ENCODE data around the gene DCTN5.
A peak's percentile ranks its signal among the peaks of the same experiment; 100 is the strongest.

DCTN5 gene

DNA sequence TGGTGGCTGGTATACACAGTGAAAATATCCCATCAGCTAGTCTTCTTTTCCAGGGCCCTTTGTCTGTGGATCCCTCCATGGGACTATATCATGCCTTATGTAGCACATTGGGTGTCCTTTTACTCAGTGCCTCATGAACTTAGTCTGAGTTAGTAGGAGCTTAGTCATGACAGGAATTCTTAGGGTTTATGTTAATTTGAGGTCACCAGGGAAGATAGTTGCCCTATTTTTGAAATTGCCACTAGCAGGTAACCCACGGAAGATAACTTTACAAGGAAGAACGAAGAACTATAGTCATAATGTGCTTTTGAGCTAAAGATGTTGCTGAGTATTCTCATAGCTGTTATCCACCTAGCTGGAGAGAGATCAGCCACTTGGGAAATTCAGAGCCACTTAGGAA is 22.7 kb downstream of the DCTN5 start:
- no peaks in the 10 kb centered on the region for H3K4me1 ChIP-seq (ENCODE audit: control insufficient read depth, insufficient read depth, low read length, unreplicated experiment)
- H3K36me3 ChIP-seq (ENCODE audit: insufficient read depth, low read length) = peaks cover 65% of the 10 kb centered on the region
- peaks cover 7% of the 10 kb centered on the region for H3K79me2 ChIP-seq (ENCODE audit: control insufficient read depth, insufficient read depth, low read length, unreplicated experiment)
- H3K4me3 ChIP-seq (ENCODE audit: low read depth, low read length) = no peak overlapping the region
- no peak overlapping the region for H2AFZ ChIP-seq (ENCODE audit: low read length, unreplicated experiment)
- H3K27me3 ChIP-seq (ENCODE audit: insufficient read depth, low read length) = no peaks in the 10 kb centered on the region
- no peak overlapping the region for H3K27ac ChIP-seq (ENCODE audit: low read depth, low read length)

GRCh38 chr16:23666571-23667354 is 25.5 kb downstream of the DCTN5 start:
- H3K4me3 ChIP-seq (ENCODE audit: low read depth, low read length) = no peak overlapping the region
- no peak overlapping the region for H2AFZ ChIP-seq (ENCODE audit: low read length, unreplicated experiment)
- no peaks in the 10 kb centered on the region for H3K27me3 ChIP-seq (ENCODE audit: insufficient read depth, low read length)
- peaks cover 12% of the 10 kb centered on the region for H3K79me2 ChIP-seq (ENCODE audit: control insufficient read depth, insufficient read depth, low read length, unreplicated experiment)
- no peak overlapping the region for H3K27ac ChIP-seq (ENCODE audit: low read depth, low read length)
- H3K36me3 ChIP-seq (ENCODE audit: insufficient read depth, low read length) = peaks cover 52% of the 10 kb centered on the region
- peaks cover 13% of the 10 kb centered on the region for H3K4me1 ChIP-seq (ENCODE audit: control insufficient read depth, insufficient read depth, low read length, unreplicated experiment)

DNA sequence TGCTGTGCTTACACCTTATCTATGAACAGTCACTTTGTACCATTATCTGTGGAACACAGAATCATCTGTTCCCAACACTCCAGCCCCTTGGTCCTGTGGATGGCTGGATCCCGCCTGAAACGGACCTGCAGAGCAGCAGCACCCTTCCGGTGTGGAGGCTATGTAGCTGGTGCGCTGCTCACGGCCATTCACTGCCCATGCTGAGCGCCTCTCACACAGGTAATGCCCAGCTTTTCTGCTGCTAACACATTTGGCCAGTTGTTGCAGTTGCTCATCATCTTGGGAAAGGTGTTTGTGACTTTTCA is 26.0 kb downstream of the DCTN5 start:
- Histone ChIP-seq H3K36me3 (ENCODE audit: insufficient read depth, low read length) (peaks cover 52% of the 10 kb centered on the region), H3K27me3 (ENCODE audit: insufficient read depth, low read length) (no peaks in the 10 kb centered on the region), H3K79me2 (ENCODE audit: control insufficient read depth, insufficient read depth, low read length, unreplicated experiment) (peaks cover 8% of the 10 kb centered on the region), H2AFZ (ENCODE audit: low read length, unreplicated experiment) (no peak overlapping the region), H3K4me3 (ENCODE audit: low read depth, low read length) (no peak overlapping the region), H3K27ac (ENCODE audit: low read depth, low read length) (no peak overlapping the region), H3K4me1 (ENCODE audit: control insufficient read depth, insufficient read depth, low read length, unreplicated experiment) (peaks cover 13% of the 10 kb centered on the region)

DNA sequence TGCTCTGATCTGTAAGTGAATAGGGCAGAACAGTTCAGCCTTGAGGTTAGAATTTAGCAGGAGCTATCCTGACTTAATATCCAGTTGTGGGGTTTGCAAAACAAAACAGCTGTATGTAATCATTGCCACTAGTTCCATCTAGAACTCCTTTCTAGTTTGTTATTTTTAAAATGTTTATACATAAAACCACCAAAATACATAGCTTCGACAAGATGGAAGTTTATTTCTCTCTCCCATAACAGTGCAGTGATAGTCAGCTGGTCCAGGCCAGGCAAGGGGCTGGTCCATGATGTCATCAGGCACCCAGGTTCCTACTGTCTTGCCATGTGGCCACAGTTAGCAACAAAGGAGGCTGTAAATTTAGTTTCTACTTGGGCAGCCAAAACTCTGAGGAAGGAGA is 27.0 kb downstream of the DCTN5 start:
- peaks cover 47% of the 10 kb centered on the region for H3K36me3 ChIP-seq (ENCODE audit: insufficient read depth, low read length)
- H3K79me2 ChIP-seq (ENCODE audit: control insufficient read depth, insufficient read depth, low read length, unreplicated experiment) = peaks cover 5% of the 10 kb centered on the region
- no peaks in the 10 kb centered on the region for H3K27me3 ChIP-seq (ENCODE audit: insufficient read depth, low read length)
- no peak overlapping the region for H3K4me3 ChIP-seq (ENCODE audit: low read depth, low read length)
- H3K27ac ChIP-seq (ENCODE audit: low read depth, low read length) = no peak overlapping the region
- peaks cover 13% of the 10 kb centered on the region for H3K4me1 ChIP-seq (ENCODE audit: control insufficient read depth, insufficient read depth, low read length, unreplicated experiment)
- no peak overlapping the region for H2AFZ ChIP-seq (ENCODE audit: low read length, unreplicated experiment)

- no peak overlapping the region for H3K4me3 ChIP-seq (ENCODE audit: low read depth, low read length)
- peaks cover 47% of the 10 kb centered on the region for H3K36me3 ChIP-seq (ENCODE audit: insufficient read depth, low read length)
- no peak overlapping the region for H3K27ac ChIP-seq (ENCODE audit: low read depth, low read length)
- peaks cover 13% of the 10 kb centered on the region for H3K4me1 ChIP-seq (ENCODE audit: control insufficient read depth, insufficient read depth, low read length, unreplicated experiment)
- H3K79me2 ChIP-seq (ENCODE audit: control insufficient read depth, insufficient read depth, low read length, unreplicated experiment) = peaks cover 5% of the 10 kb centered on the region
- H2AFZ ChIP-seq (ENCODE audit: low read length, unreplicated experiment) = no peak overlapping the region
- no peaks in the 10 kb centered on the region for H3K27me3 ChIP-seq (ENCODE audit: insufficient read depth, low read length)
Observed at GRCh38 chr16:23668873-23669272, 27.6 kb downstream of the DCTN5 start.

DNA sequence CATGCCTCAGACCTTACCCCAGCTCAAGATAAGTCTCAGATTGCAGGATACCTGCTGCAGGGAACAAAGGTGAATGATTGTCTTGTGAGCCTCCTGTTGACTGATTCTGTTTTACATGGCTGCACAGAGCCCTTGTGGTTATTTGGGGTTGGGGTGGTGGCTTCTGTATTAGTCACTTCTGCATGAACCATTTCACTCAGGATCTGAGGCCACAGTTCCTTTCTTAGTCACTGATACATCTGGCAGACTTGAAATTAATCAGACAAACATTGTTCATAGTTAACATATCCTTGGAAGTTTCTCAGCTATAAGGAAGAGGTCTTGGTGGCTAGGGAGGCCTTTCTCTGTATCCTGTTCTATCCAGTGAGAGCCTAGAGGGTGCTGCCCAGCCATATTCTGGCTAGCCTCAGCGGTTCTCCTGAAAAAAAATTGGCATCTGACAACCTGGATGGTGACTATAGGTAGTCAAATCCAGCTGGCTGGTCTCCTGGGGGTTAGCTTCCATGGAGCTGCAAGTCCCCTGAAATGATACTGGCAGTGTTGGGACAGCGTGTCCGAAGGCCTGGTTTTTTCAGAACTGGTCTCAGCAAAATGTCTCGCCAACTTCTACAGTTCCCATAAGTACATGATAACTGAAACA is 29.0 kb downstream of the DCTN5 start:
- H2AFZ ChIP-seq (ENCODE audit: low read length, unreplicated experiment) = no peak overlapping the region
- peaks cover 37% of the 10 kb centered on the region for H3K36me3 ChIP-seq (ENCODE audit: insufficient read depth, low read length)
- H3K4me1 ChIP-seq (ENCODE audit: control insufficient read depth, insufficient read depth, low read length, unreplicated experiment) = peaks cover 13% of the 10 kb centered on the region

GRCh38 chr16:23673971-23674614 is 32.8 kb downstream of the DCTN5 start:
- H2AFZ ChIP-seq (ENCODE audit: low read length, unreplicated experiment) = no peak overlapping the region
- peaks cover 33% of the 10 kb centered on the region for H3K4me1 ChIP-seq (ENCODE audit: control insufficient read depth, insufficient read depth, low read length, unreplicated experiment)
- H3K27me3 ChIP-seq (ENCODE audit: insufficient read depth, low read length) = no peaks in the 10 kb centered on the region
- H3K36me3 ChIP-seq (ENCODE audit: insufficient read depth, low read length) = peaks cover 20% of the 10 kb centered on the region
- H3K4me3 ChIP-seq (ENCODE audit: low read depth, low read length) = no peak overlapping the region
- peaks cover 11% of the 10 kb centered on the region for H3K79me2 ChIP-seq (ENCODE audit: control insufficient read depth, insufficient read depth, low read length, unreplicated experiment)
- H3K27ac ChIP-seq (ENCODE audit: low read depth, low read length) = no peak overlapping the region

More for the DNA sequence above, 29.0 kb downstream of the DCTN5 start:
- H3K4me3 ChIP-seq (ENCODE audit: low read depth, low read length) = no peak overlapping the region
- H3K79me2 ChIP-seq (ENCODE audit: control insufficient read depth, insufficient read depth, low read length, unreplicated experiment) = peaks cover 5% of the 10 kb centered on the region
- H3K27me3 ChIP-seq (ENCODE audit: insufficient read depth, low read length) = no peaks in the 10 kb centered on the region
- H3K27ac ChIP-seq (ENCODE audit: low read depth, low read length) = peak overlapping the region; percentile 66

DNA sequence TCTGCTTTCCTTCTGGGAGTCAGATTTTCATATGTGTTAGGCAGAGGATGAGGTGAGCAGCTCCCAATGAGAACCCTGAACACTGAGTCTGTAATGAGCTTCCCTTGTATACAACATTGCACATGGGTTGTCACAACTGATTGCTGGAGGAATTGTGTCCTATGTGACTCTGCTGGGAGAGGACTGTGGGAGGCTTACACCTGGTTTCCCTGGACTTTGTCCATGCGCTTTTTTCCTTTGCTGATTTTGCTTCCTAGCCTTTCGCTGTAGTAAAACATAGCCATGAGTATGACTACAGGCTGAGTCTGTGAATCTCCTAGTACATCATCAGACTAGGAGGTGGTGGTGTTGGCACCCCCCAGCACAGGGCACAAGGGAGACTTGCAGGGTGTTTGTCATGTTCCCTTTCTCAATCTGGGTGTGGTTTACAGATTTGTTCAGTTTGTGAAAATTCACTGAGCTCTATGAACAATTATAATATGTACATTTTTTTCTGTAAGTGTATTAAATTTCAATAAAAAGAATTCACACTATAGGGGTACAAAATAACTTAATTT is 35.7 kb downstream of the DCTN5 start:
- Histone ChIP-seq H2AFZ (ENCODE audit: low read length, unreplicated experiment) (no peak overlapping the region), H3K4me3 (ENCODE audit: low read depth, low read length) (no peak overlapping the region), H3K79me2 (ENCODE audit: control insufficient read depth, insufficient read depth, low read length, unreplicated experiment) (peaks cover 35% of the 10 kb centered on the region), H3K27me3 (ENCODE audit: insufficient read depth, low read length) (no peaks in the 10 kb centered on the region), H3K36me3 (ENCODE audit: insufficient read depth, low read length) (peaks cover 17% of the 10 kb centered on the region), H3K4me1 (ENCODE audit: control insufficient read depth, insufficient read depth, low read length, unreplicated experiment) (peaks cover 44% of the 10 kb centered on the region), H3K27ac (ENCODE audit: low read depth, low read length) (peak overlapping the region; percentile 3; the same call in 1 of the 2 replicates)

DNA sequence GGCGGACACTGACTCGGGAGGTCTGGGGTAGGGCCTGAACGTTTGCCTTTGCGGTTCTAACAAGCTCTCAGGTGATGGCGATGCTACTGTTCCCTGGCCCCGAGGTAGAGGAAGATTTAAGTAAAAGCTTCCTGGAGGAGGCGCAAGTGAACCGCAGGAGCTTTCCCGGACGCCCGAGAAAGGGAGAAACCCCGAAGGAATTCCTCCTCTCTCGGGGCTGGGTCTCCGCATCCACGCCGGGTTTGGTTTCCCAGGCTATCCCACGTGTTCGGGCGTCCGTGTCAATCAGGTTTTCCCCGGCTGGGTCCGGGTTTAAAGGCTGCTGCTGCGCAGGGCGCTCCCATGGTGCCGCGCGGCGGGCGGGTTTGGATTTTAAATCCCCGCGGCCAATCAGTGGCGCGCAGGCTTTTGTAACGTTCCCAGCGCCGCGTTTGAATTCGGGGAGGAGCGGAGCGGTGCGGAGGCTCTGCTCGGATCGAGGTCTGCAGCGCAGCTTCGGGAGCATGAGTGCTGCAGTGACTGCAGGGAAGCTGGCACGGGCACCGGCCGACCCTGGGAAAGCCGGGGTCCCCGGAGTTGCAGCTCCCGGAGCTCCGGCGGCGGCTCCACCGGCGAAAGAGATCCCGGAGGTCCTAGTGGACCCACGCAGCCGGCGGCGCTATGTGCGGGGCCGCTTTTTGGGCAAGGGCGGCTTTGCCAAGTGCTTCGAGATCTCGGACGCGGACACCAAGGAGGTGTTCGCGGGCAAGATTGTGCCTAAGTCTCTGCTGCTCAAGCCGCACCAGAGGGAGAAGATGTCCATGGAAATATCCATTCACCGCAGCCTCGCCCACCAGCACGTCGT is 37.4 kb downstream of the DCTN5 start, which contains the start of gene PLK1:
PLK1 (plus strand) TSS at position 460 of the 844 bp plus-strand sequence; CDS start at position 504, 44 bp downstream.
- Histone ChIP-seq H3K79me2 (ENCODE audit: control insufficient read depth, insufficient read depth, low read length, unreplicated experiment) (peaks cover 49% of the 10 kb centered on the region), H2AFZ (ENCODE audit: low read length, unreplicated experiment) (peak within 1 kb of the TSS; percentile 88), H3K4me3 (ENCODE audit: low read depth, low read length) (peak within 1 kb of the TSS; percentile 96), H3K36me3 (ENCODE audit: insufficient read depth, low read length) (peaks cover 17% of the 10 kb centered on the region; the same call in 1 of the 2 replicates), H3K27me3 (ENCODE audit: insufficient read depth, low read length) (no peaks in the 10 kb centered on the region), H3K27ac (ENCODE audit: low read depth, low read length) (peak within 1 kb of the TSS; percentile 78), H3K4me1 (ENCODE audit: control insufficient read depth, insufficient read depth, low read length, unreplicated experiment) (peaks cover 46% of the 10 kb centered on the region)

Measured in ACC112 (cell line).